NCI-H748 (cell line): ENCODE results near the gene ANK2.
A peak's percentile ranks its signal among the peaks of the same experiment; 100 is the strongest.

Source experiments
- DNase-seq: peaks from one replicate; lab custom pipeline; 2025; ENCODE audit not compliant: unreplicated experiment; lab: John Stamatoyannopoulos, UW

ANK2 gene

GRCh38 chr4:113383111-113383785 is 333.8 kb downstream of the ANK2 start:
- DNase-seq = no peak

GRCh38 chr4:113384600-113384999 is 335.1 kb downstream of the ANK2 start:
- DNase-seq = no peak

- DNase-seq = no peak
Measured at GRCh38 chr4:113385281-113385899, 335.9 kb downstream of the ANK2 start.

- DNase-seq = no peak
Measured at GRCh38 chr4:113389160-113389559, 339.7 kb downstream of the ANK2 start.

- DNase-seq = no peak
Measured at GRCh38 chr4:113390850-113391249, 341.4 kb downstream of the ANK2 start.

GRCh38 chr4:113394108-113394729 is 344.8 kb downstream of the ANK2 start:
- DNase-seq = no peak

- DNase-seq = peak; percentile 82
Measured at GRCh38 chr4:113394730-113395530, 345.5 kb downstream of the ANK2 start.

- no peak for DNase-seq
Measured at GRCh38 chr4:113397114-113397701, 347.8 kb downstream of the ANK2 start.

GRCh38 chr4:113398441-113399143 is 349.1 kb downstream of the ANK2 start:
- no peak for DNase-seq

- DNase-seq = no peak
Measured at GRCh38 chr4:113404167-113404571, 354.7 kb downstream of the ANK2 start.

GRCh38 chr4:113404841-113405240 is 355.4 kb downstream of the ANK2 start:
- DNase-seq = no peak

- no peak for DNase-seq
Measured at GRCh38 chr4:113405874-113406722, 356.6 kb downstream of the ANK2 start.

GRCh38 chr4:113406723-113407016 is 357.2 kb downstream of the ANK2 start:
- DNase-seq = peak; percentile 81

- peak; percentile 76 for DNase-seq
Measured at GRCh38 chr4:113407409-113407808, 358.0 kb downstream of the ANK2 start.

- no peak for DNase-seq
Measured at GRCh38 chr4:113409181-113409580, 359.7 kb downstream of the ANK2 start.

- DNase-seq = no peak
Measured at GRCh38 chr4:113410686-113411085, 361.2 kb downstream of the ANK2 start.

- no peak for DNase-seq
Measured at GRCh38 chr4:113411496-113411938, 362.1 kb downstream of the ANK2 start.

GRCh38 chr4:113419631-113420030 is 370.2 kb downstream of the ANK2 start:
- DNase-seq = no peak

GRCh38 chr4:113420938-113421337 is 371.5 kb downstream of the ANK2 start:
- DNase-seq = no peak

GRCh38 chr4:113423631-113424030 is 374.2 kb downstream of the ANK2 start:
- no peak for DNase-seq
